SK-N-SH (cell line): ENCODE measurements around the gene PLK3.

Experiments used
- CHD2 ChIP-seq: fragments of 150-350 bp; IDR thresholded peaks from 2 replicates; pipeline ENCODE4 v1.6.1; 2018; ENCODE audit warnings: low read length; ENCODE audit not compliant: partially characterized antibody
- JUND ChIP-seq: IDR thresholded peaks from 2 replicates; pipeline ENCODE4 v1.4.0; 2012
- POLR2AphosphoS5 ChIP-seq: IDR thresholded peaks from 2 replicates; pipeline ENCODE4 v1.6.1; 2012; ENCODE audit warnings: low read depth, low read length
- TAF1 ChIP-seq: IDR thresholded peaks from 2 replicates; pipeline ENCODE4 v1.6.1; 2012; ENCODE audit warnings: low read depth, mild to moderate bottlenecking, low read length, moderate library complexity, borderline replicate concordance
- TF ChIP-seq, protein P1 (sequence below): IDR thresholded peaks from 2 replicates; pipeline ENCODE4; 2012
- TF ChIP-seq, protein P2 (sequence below): IDR thresholded peaks from 2 replicates; pipeline ENCODE4 v1.6.1; 2012; ENCODE audit warnings: mild to moderate bottlenecking, low read depth, low read length, moderate library complexity

GRCh38 chr1:44846985-44847384 is 46.8 kb downstream of the PLK3 start:
- TF ChIP-seq JUND (no peak), CHD2 (no peak), TAF1 (no peak), POLR2AphosphoS5 (no peak)
- TF ChIP-seq, protein P1, sequence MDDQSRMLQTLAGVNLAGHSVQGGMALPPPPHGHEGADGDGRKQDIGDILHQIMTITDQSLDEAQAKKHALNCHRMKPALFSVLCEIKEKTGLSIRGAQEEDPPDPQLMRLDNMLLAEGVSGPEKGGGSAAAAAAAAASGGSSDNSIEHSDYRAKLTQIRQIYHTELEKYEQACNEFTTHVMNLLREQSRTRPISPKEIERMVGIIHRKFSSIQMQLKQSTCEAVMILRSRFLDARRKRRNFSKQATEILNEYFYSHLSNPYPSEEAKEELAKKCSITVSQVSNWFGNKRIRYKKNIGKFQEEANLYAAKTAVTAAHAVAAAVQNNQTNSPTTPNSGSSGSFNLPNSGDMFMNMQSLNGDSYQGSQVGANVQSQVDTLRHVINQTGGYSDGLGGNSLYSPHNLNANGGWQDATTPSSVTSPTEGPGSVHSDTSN: no peak
- TF ChIP-seq, protein P2, sequence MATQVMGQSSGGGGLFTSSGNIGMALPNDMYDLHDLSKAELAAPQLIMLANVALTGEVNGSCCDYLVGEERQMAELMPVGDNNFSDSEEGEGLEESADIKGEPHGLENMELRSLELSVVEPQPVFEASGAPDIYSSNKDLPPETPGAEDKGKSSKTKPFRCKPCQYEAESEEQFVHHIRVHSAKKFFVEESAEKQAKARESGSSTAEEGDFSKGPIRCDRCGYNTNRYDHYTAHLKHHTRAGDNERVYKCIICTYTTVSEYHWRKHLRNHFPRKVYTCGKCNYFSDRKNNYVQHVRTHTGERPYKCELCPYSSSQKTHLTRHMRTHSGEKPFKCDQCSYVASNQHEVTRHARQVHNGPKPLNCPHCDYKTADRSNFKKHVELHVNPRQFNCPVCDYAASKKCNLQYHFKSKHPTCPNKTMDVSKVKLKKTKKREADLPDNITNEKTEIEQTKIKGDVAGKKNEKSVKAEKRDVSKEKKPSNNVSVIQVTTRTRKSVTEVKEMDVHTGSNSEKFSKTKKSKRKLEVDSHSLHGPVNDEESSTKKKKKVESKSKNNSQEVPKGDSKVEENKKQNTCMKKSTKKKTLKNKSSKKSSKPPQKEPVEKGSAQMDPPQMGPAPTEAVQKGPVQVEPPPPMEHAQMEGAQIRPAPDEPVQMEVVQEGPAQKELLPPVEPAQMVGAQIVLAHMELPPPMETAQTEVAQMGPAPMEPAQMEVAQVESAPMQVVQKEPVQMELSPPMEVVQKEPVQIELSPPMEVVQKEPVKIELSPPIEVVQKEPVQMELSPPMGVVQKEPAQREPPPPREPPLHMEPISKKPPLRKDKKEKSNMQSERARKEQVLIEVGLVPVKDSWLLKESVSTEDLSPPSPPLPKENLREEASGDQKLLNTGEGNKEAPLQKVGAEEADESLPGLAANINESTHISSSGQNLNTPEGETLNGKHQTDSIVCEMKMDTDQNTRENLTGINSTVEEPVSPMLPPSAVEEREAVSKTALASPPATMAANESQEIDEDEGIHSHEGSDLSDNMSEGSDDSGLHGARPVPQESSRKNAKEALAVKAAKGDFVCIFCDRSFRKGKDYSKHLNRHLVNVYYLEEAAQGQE: no peak
